NOMO-1 (cell line): ENCODE data around the gene PMEL.
A peak's percentile ranks its signal among the peaks of the same experiment; 100 is the strongest.
"Not testable (repeated sequence)": the region's sequence is repeated elsewhere in the genome, so short reads cannot be mapped to it uniquely, and the experiment has no call there.

ENCODE experiments used
- DNase-seq, 2 experiments: peaks; one replicate each; lab custom pipeline; 2025; ENCODE audit not compliant: unreplicated experiment in 2 of 2; lab: John Stamatoyannopoulos, UW

The PMEL gene

GRCh38 chr12:55965941-55966407, at the start of gene PMEL:
Gene PMEL (minus strand): TSS chr12:55966042. CDS start chr12:55966011, 31 bp downstream.
- DNase-seq: peak in 1 of 2 experiments; percentile 30

GRCh38 chr12:56014205-56014604, 48.4 kb upstream of the PMEL start:
- DNase-seq: no peak

- DNase-seq: no peak
Observed at GRCh38 chr12:56013482-56013881, 47.6 kb upstream of the PMEL start.

GRCh38 chr12:56011509-56012090, 45.8 kb upstream of the PMEL start:
- no peak for DNase-seq

- DNase-seq: no peak
Observed at GRCh38 chr12:56010111-56010570, 44.3 kb upstream of the PMEL start.

- DNase-seq: no peak
Observed at GRCh38 chr12:56007564-56008559, 42.0 kb upstream of the PMEL start.

- no peak for DNase-seq
Observed at GRCh38 chr12:56004211-56004610, 38.4 kb upstream of the PMEL start.

GRCh38 chr12:56003376-56003775, 37.5 kb upstream of the PMEL start:
- not testable (repeated sequence) for DNase-seq

- DNase-seq: no peak
Observed at GRCh38 chr12:56001487-56002100, 35.8 kb upstream of the PMEL start.

- DNase-seq: not testable (repeated sequence)
Observed at GRCh38 chr12:55999999-56000540, 34.2 kb upstream of the PMEL start.

GRCh38 chr12:55999522-55999921, 33.7 kb upstream of the PMEL start:
- not testable (repeated sequence) for DNase-seq

- DNase-seq: no peak
Observed at GRCh38 chr12:55997535-55997859, 31.7 kb upstream of the PMEL start.

GRCh38 chr12:55996715-55997534, 31.1 kb upstream of the PMEL start, which contains the start of gene SUOX:
Gene SUOX (plus strand): TSS chr12:55997276. CDS start chr12:56002222, 4,946 bp downstream.
- DNase-seq: peak; percentile 90 to 97

GRCh38 chr12:55996201-55996714, 30.4 kb upstream of the PMEL start:
- peak; percentile 43 to 68 for DNase-seq

- no peak for DNase-seq
Observed at GRCh38 chr12:55995366-55995765, 29.5 kb upstream of the PMEL start.

GRCh38 chr12:55993230-55993853, 27.5 kb upstream of the PMEL start:
- no peak for DNase-seq

GRCh38 chr12:55991110-55991509, 25.3 kb upstream of the PMEL start:
- no peak for DNase-seq

GRCh38 chr12:55985976-55986375, 20.1 kb upstream of the PMEL start:
- DNase-seq: not testable (repeated sequence)

GRCh38 chr12:55985341-55985740, 19.5 kb upstream of the PMEL start:
- DNase-seq: no peak
